Measurements from ENCODE around the gene PTRHD1. TPM values are rescaled to one million over a fixed set of nuclear protein-coding genes. Genes with fewer than 3 reads are reported as not detected.

PTRHD1 gene
- total RNA-seq, 3 donors from 2014 or later = 19.6 to 43.4 (median 41.9) TPM

- Histone ChIP-seq H3K4me1 (ENCODE audit: low read depth) (no peaks in the 10 kb centered on the region), H3K4me3 (no peak overlapping the region), H3K9me3 (no peaks in the 10 kb centered on the region), H3K36me3 (ENCODE audit: low read depth) (no peaks in the 10 kb centered on the region)
- TF ChIP-seq CTCF (IDR thresholded peaks at IDR 0.05) = no peak
- DNase-seq = no peak
- intact Hi-C loops (cut with DNase I, micrococcal nuclease) = no loop called here
- ATAC-seq = no peak
Observed at GRCh38 chr2:24743924-24744323, 49.3 kb downstream of the PTRHD1 start.

- Histone ChIP-seq H3K9me3 (no peaks in the 10 kb centered on the region), H3K36me3 (ENCODE audit: low read depth) (no peaks in the 10 kb centered on the region), H3K4me1 (ENCODE audit: low read depth) (no peaks in the 10 kb centered on the region), H3K4me3 (no peak overlapping the region)
- intact Hi-C loops (cut with DNase I, micrococcal nuclease) = no loop called here
- no peak for DNase-seq
- no peak for TF ChIP-seq CTCF (IDR thresholded peaks at IDR 0.05)
- ATAC-seq = no peak
Observed at GRCh38 chr2:24742730-24743129, 50.5 kb downstream of the PTRHD1 start.

GRCh38 chr2:24740142-24740541, 53.0 kb downstream of the PTRHD1 start:
- Histone ChIP-seq H3K4me3 (no peak overlapping the region), H3K9me3 (no peaks in the 10 kb centered on the region), H3K4me1 (ENCODE audit: low read depth) (no peaks in the 10 kb centered on the region), H3K36me3 (ENCODE audit: low read depth) (no peaks in the 10 kb centered on the region)
- ATAC-seq = no peak
- TF ChIP-seq CTCF (IDR thresholded peaks at IDR 0.05) = no peak
- no peak for DNase-seq
- intact Hi-C loops (cut with DNase I, micrococcal nuclease) = no loop called here

Other genes with a start within 250 kb of the PTRHD1 start
- 10 to 100 TPM in 2 of 3 donors, 1 to 10 TPM in 1; 6.0 to 15.7 (median 13.4) TPM for gene CENPO, start within 50 bp of the PTRHD1 start, total RNA-seq
- gene ADCY3, start 126.8 kb upstream of the PTRHD1 start, total RNA-seq = 10 to 100 TPM; 24.9 to 30.4 (median 25.3) TPM
- 10 to 100 TPM in 1 of 3 donors, 1 to 10 TPM in 2; 4.9 to 11.0 (median 6.4) TPM for gene DNAJC27, start 178.6 kb upstream of the PTRHD1 start, total RNA-seq
- gene EFR3B, start 248.7 kb upstream of the PTRHD1 start, total RNA-seq = 1 to 10 TPM; 1.0 to 2.8 (median 1.9) TPM

Data from mucosa of descending colon (tissue), 3 donors.